Omental fat pad (tissue), 4 donors: ENCODE measurements around the gene ANKRD63. TPM values are rescaled to one million over a fixed set of nuclear protein-coding genes. Genes with fewer than 3 reads are reported as not detected.

Experiments used
- ATAC-seq: fragments of 150-250 bp; one replicate; pipeline ENCODE4 v1.9.1; 2016; ENCODE audit warnings: mild to moderate bottlenecking, moderate library complexity; ENCODE audit not compliant: low FRiP score
- DNase-seq: peaks from one replicate; pipeline ENCODE4 v3.0.0-alpha.2; 2019; ENCODE audit warnings: low spot score
- CTCF ChIP-seq, 3 donors: fragments of 450-650 bp; IDR thresholded peaks; one replicate each; pipeline ENCODE4 v1.5.1; 2016 to 2017; ENCODE audit warnings: antibody characterized with exemption in 3 of 3, mild to moderate bottlenecking in 3 of 3, moderate library complexity in 2 of 3
- total RNA-seq, 4 donors: library from RNA; depleted of rRNA; stranded (reverse); fragments of >200 nt; gene quantifications; one replicate each; pipeline ENCODE4 v1.1.0, GENCODE V29; 2016

The ANKRD63 gene
- total RNA-seq, 4 donors from 2014 or later = not detected

- no peak for ATAC-seq
- TF ChIP-seq CTCF (IDR thresholded peaks at IDR 0.05) = no peak
- DNase-seq = no peak
Measured at GRCh38 chr15:40267670-40268069, 15.2 kb downstream of the ANKRD63 start.

GRCh38 chr15:40266828-40267304 lies 16.0 kb downstream of the ANKRD63 start:
- DNase-seq = peak; percentile 48
- no peak for TF ChIP-seq CTCF (IDR thresholded peaks at IDR 0.05)

GRCh38 chr15:40265875-40266274 lies 17.0 kb downstream of the ANKRD63 start:
- DNase-seq (no peak), ATAC-seq (no peak)
- TF ChIP-seq CTCF (IDR thresholded peaks at IDR 0.05) = no peak

More at GRCh38 chr15:40266828-40267304, 16.0 kb downstream of the ANKRD63 start:
- peak; percentile 91 for ATAC-seq

- DNase-seq = no peak
- no peak for ATAC-seq
- no peak for TF ChIP-seq CTCF (IDR thresholded peaks at IDR 0.05)
Measured at GRCh38 chr15:40265355-40265754, 17.5 kb downstream of the ANKRD63 start.

- no peak for DNase-seq
- no peak for ATAC-seq
Measured at GRCh38 chr15:40264321-40265153, 18.3 kb downstream of the ANKRD63 start.

GRCh38 chr15:40263024-40263754 lies 19.7 kb downstream of the ANKRD63 start:
- ATAC-seq = peak; percentile 69
- DNase-seq = no peak
- no peak for TF ChIP-seq CTCF (IDR thresholded peaks at IDR 0.05)

More at GRCh38 chr15:40264321-40265153, 18.3 kb downstream of the ANKRD63 start:
- no peak for TF ChIP-seq CTCF (IDR thresholded peaks at IDR 0.05)
